NB4 (cell line): ENCODE results near the gene FAN1.

ENCODE experiments used
- POLR2A ChIP-seq: IDR thresholded peaks from 2 replicates; pipeline ENCODE4 v1.6.1; 2011; ENCODE audit warnings: mild to moderate bottlenecking; ENCODE audit not compliant: insufficient read length; ENCODE audit errors: extremely low read depth
- TF ChIP-seq, protein P1 (sequence below): IDR thresholded peaks from one replicate; pipeline ENCODE4 v1.5.1; 2012; ENCODE audit warnings: low read depth, low read length

- TF ChIP-seq, protein P1, sequence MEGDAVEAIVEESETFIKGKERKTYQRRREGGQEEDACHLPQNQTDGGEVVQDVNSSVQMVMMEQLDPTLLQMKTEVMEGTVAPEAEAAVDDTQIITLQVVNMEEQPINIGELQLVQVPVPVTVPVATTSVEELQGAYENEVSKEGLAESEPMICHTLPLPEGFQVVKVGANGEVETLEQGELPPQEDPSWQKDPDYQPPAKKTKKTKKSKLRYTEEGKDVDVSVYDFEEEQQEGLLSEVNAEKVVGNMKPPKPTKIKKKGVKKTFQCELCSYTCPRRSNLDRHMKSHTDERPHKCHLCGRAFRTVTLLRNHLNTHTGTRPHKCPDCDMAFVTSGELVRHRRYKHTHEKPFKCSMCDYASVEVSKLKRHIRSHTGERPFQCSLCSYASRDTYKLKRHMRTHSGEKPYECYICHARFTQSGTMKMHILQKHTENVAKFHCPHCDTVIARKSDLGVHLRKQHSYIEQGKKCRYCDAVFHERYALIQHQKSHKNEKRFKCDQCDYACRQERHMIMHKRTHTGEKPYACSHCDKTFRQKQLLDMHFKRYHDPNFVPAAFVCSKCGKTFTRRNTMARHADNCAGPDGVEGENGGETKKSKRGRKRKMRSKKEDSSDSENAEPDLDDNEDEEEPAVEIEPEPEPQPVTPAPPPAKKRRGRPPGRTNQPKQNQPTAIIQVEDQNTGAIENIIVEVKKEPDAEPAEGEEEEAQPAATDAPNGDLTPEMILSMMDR, result no peak
- no peak for TF ChIP-seq POLR2A
These were observed 52.8 kb downstream of the FAN1 start for GRCh38 chr15:30956216-30957124.
